Measurements from ENCODE around the gene CDC26. TPM values are rescaled to one million over a fixed set of nuclear protein-coding genes. Genes with fewer than 3 reads are reported as not detected.

CDC26 gene
- polyA plus RNA-seq, 1 donor from 2014 or later, result 88.0 TPM

- no peaks in the 10 kb centered on the region for H3K9me2 ChIP-seq (ENCODE audit: insufficient read depth, low read length)
- no peaks in the 10 kb centered on the region for H3K9me3 ChIP-seq (ENCODE audit: low read length)
- H3K9ac ChIP-seq (ENCODE audit: low read length), result no peak overlapping the region
- H2AFZ ChIP-seq (ENCODE audit: low read depth, low read length), result no peak overlapping the region
- H3K4me2 ChIP-seq (ENCODE audit: low read length), result no peak overlapping the region
- no peaks in the 10 kb centered on the region for H3K79me2 ChIP-seq (replicated peaks; ENCODE audit: insufficient read depth, low read length)
- H3F3A ChIP-seq (ENCODE audit: insufficient read depth, low read length, poor library complexity, severe bottlenecking), result no peaks in the 10 kb centered on the region
- H4K20me1 ChIP-seq (ENCODE audit: insufficient read depth), result no peaks in the 10 kb centered on the region
- no peak for TF ChIP-seq SMC3 (conservative IDR thresholded peaks at IDR 0.05; ENCODE audit: poor library complexity)
- TF ChIP-seq POLR2AphosphoS5 (IDR thresholded peaks at IDR 0.05), result no peak
- TF ChIP-seq CTCF (IDR thresholded peaks at IDR 0.05; ENCODE audit: poor library complexity, severe bottlenecking), result no peak
- no peak for TF ChIP-seq EP300 (conservative IDR thresholded peaks at IDR 0.05; ENCODE audit: poor library complexity, severe bottlenecking)
- H3K27me3 ChIP-seq (ENCODE audit: insufficient read depth, low read depth, low read length), result no peaks in the 10 kb centered on the region
- H3K36me3 ChIP-seq (ENCODE audit: insufficient read depth, low read length), result no peaks in the 10 kb centered on the region
- no peak overlapping the region for H3K4me3 ChIP-seq (ENCODE audit: low read length)
- no peak overlapping the region for H3K27ac ChIP-seq (ENCODE audit: low read length)
Observed at GRCh38 chr9:113311961-113312360, 36.6 kb upstream of the CDC26 start.

- Histone ChIP-seq H2AFZ (ENCODE audit: low read depth, low read length) (no peak overlapping the region), H3K79me2 (replicated peaks; ENCODE audit: insufficient read depth, low read length) (no peaks in the 10 kb centered on the region)
Observed at GRCh38 chr9:113310538-113310937, 35.2 kb upstream of the CDC26 start.

GRCh38 chr9:113309204-113309813, 33.9 kb upstream of the CDC26 start:
- Histone ChIP-seq H2AFZ (ENCODE audit: low read depth, low read length) (no peak overlapping the region), H3K9me3 (ENCODE audit: low read length) (no peaks in the 10 kb centered on the region), H3F3A (ENCODE audit: insufficient read depth, low read length, poor library complexity, severe bottlenecking) (no peaks in the 10 kb centered on the region), H3K9ac (ENCODE audit: low read length) (no peak overlapping the region), H3K9me2 (ENCODE audit: insufficient read depth, low read length) (no peaks in the 10 kb centered on the region), H3K27ac (ENCODE audit: low read length) (no peak overlapping the region), H3K4me2 (ENCODE audit: low read length) (no peak overlapping the region), H3K27me3 (ENCODE audit: insufficient read depth, low read depth, low read length) (no peaks in the 10 kb centered on the region), H3K36me3 (ENCODE audit: insufficient read depth, low read length) (no peaks in the 10 kb centered on the region), H3K4me3 (ENCODE audit: low read length) (no peak overlapping the region), H4K20me1 (ENCODE audit: insufficient read depth) (no peaks in the 10 kb centered on the region), H3K79me2 (replicated peaks; ENCODE audit: insufficient read depth, low read length) (no peaks in the 10 kb centered on the region)
- TF ChIP-seq RAD21 (conservative IDR thresholded peaks at IDR 0.05), result peak; percentile 75
- TF ChIP-seq SMC3 (conservative IDR thresholded peaks at IDR 0.05; ENCODE audit: poor library complexity), result peak; percentile 68
- peak; percentile 69 for TF ChIP-seq CTCF (IDR thresholded peaks at IDR 0.05; ENCODE audit: poor library complexity, severe bottlenecking)
- TF ChIP-seq TAF1 (IDR thresholded peaks at IDR 0.05; ENCODE audit: low read depth), result no peak

More at GRCh38 chr9:113310538-113310937, 35.2 kb upstream of the CDC26 start:
- H4K20me1 ChIP-seq (ENCODE audit: insufficient read depth), result no peaks in the 10 kb centered on the region
- H3K36me3 ChIP-seq (ENCODE audit: insufficient read depth, low read length), result no peaks in the 10 kb centered on the region
- no peaks in the 10 kb centered on the region for H3K9me3 ChIP-seq (ENCODE audit: low read length)
- H3K27me3 ChIP-seq (ENCODE audit: insufficient read depth, low read depth, low read length), result no peaks in the 10 kb centered on the region
- H3K9me2 ChIP-seq (ENCODE audit: insufficient read depth, low read length), result no peaks in the 10 kb centered on the region
- H3K4me2 ChIP-seq (ENCODE audit: low read length), result no peak overlapping the region
- H3K4me3 ChIP-seq (ENCODE audit: low read length), result no peak overlapping the region
- TF ChIP-seq EZH2 (IDR thresholded peaks at IDR 0.05; ENCODE audit: borderline replicate concordance, insufficient read depth, low read length, poor library complexity, severe bottlenecking) (no peak), MXI1 (conservative IDR thresholded peaks at IDR 0.05; ENCODE audit: poor library complexity, severe bottlenecking) (no peak)
- H3K9ac ChIP-seq (ENCODE audit: low read length), result no peak overlapping the region
- no peak overlapping the region for H3K27ac ChIP-seq (ENCODE audit: low read length)
- H3F3A ChIP-seq (ENCODE audit: insufficient read depth, low read length, poor library complexity, severe bottlenecking), result no peaks in the 10 kb centered on the region

All from neural cell (in vitro differentiated cells).